MM.1S (cell line): ENCODE measurements around the gene SSNA1.

Source experiments
- DNase-seq: peaks from one replicate; pipeline ENCODE4 v3.0.0-alpha.2; 2015
- H2AFZ ChIP-seq: fragments of 300-600 bp; sonication (generic); 2 replicates; pipeline ENCODE4 v1.6.0; 2016; ENCODE audit warnings: antibody characterized with exemption, low read length
- H3F3A ChIP-seq: fragments of 300-600 bp; sonication (generic); 2 replicates; pipeline ENCODE4 v1.6.1; 2016; ENCODE audit warnings: mild to moderate bottlenecking, antibody characterized with exemption, low read length, moderate library complexity, mixed read lengths; ENCODE audit not compliant: insufficient read depth
- H3K27ac ChIP-seq: fragments of 300-600 bp; sonication (generic); 2 replicates; pipeline ENCODE4 v1.5.1; 2016; ENCODE audit warnings: mild to moderate bottlenecking, low read length
- H3K27me3 ChIP-seq: fragments of 300-600 bp; sonication (generic); replicated peaks from 2 replicates; pipeline ENCODE4 v1.6.0; 2016; ENCODE audit warnings: low read length; ENCODE audit not compliant: insufficient read depth
- H3K36me3 ChIP-seq: fragments of 300-600 bp; sonication (generic); replicated peaks from 2 replicates; pipeline ENCODE4 v1.6.1; 2016; ENCODE audit warnings: mild to moderate bottlenecking, low read length, mixed read lengths; ENCODE audit not compliant: insufficient read depth
- H3K4me1 ChIP-seq: fragments of 300-600 bp; sonication (generic); 2 replicates; pipeline ENCODE4 v1.6.1; 2016; ENCODE audit warnings: low read length, mixed read lengths
- H3K4me2 ChIP-seq: fragments of 300-600 bp; sonication (generic); 2 replicates; pipeline ENCODE4 v1.6.0; 2016; ENCODE audit warnings: low read depth, low read length
- H3K4me3 ChIP-seq: fragments of 300-600 bp; sonication (generic); 2 replicates; pipeline ENCODE4 v1.5.1; 2016; ENCODE audit warnings: low read length, mixed read lengths
- H3K79me2 ChIP-seq: fragments of 300-600 bp; sonication (generic); 2 replicates; pipeline ENCODE4 v1.6.1; 2016; ENCODE audit warnings: mixed run types, low read length, mixed read lengths
- H3K9ac ChIP-seq: fragments of 300-600 bp; sonication (generic); 2 replicates; pipeline ENCODE4 v1.6.1; 2016; ENCODE audit warnings: low read length, mixed read lengths
- H3K9me2 ChIP-seq: fragments of 300-600 bp; sonication (generic); replicated peaks from 2 replicates; pipeline ENCODE4 v1.6.1; 2016; ENCODE audit warnings: mild to moderate bottlenecking, low read length, mixed read lengths; ENCODE audit not compliant: insufficient read depth
- H3K9me3 ChIP-seq: fragments of 300-600 bp; sonication (generic); replicated peaks from 2 replicates; pipeline ENCODE4 v1.6.1; 2016; ENCODE audit warnings: mild to moderate bottlenecking, low read length, mixed read lengths; ENCODE audit not compliant: insufficient read depth
- H4K20me1 ChIP-seq: fragments of 300-600 bp; sonication (generic); 2 replicates; pipeline ENCODE4 v1.6.1; 2016; ENCODE audit warnings: mild to moderate bottlenecking, low read length, moderate library complexity, mixed read lengths; ENCODE audit not compliant: insufficient read depth
- EZH2 ChIP-seq: fragments of 300-600 bp; sonication (generic); optimal IDR thresholded peaks from 2 replicates; pipeline ENCODE3; 2017; ENCODE audit warnings: low read depth, mild to moderate bottlenecking, antibody characterized with exemption, low read length, mixed read lengths
- EZH2phosphoT487 ChIP-seq: fragments of 300-600 bp; sonication (generic); IDR thresholded peaks from 2 replicates; pipeline ENCODE4 v1.6.1; 2018; ENCODE audit warnings: antibody characterized with exemption, low read length
- TF ChIP-seq, protein P1 (sequence below): fragments of 300-600 bp; sonication (generic); IDR thresholded peaks from 2 replicates; pipeline ENCODE4 v1.5.1; 2016; ENCODE audit warnings: antibody characterized with exemption, low read length, mixed read lengths

Gene SSNA1

DNA sequence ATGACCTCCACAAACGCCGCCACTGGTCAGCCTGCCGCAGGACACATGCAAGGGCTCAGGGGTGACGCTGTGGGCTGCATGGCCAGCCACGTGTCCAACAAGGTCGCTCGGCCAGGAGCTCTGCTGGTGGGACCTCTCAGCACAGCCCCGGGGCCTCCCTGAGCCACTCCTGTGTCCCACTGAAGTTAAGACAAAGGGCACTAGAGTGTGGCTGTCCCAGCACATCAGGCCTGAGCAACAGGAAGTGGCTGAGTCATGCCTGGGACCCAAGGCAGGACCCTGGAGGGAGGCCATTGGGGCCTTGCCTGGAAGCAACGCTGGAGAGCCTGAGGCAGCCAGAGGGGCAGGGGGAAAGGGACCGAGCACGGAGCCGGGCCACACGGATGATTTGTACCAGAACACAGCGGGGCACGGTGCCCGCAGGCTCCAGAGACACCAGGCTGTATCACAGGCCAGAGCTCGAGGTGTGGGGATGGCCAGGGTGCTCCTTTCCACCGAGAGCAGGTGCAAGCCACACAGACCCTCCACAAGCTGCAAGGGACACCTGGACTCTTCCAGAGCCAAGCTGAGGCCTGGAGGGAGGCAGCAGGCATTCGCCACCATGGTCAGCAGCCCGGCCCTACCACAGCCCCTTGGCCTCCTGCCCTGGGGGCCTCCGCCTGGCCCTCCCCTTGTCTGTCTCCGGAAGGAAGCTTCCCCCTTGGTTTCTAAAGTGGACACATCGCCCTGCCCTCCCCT is 10.1 kb upstream of the SSNA1 start:
- Histone ChIP-seq H3K79me2 (no peaks in the 10 kb centered on the region), H3K9me3 (no peaks in the 10 kb centered on the region), H3F3A (peaks cover 10% of the 10 kb centered on the region; the same call in 1 of the 2 replicates), H2AFZ (no peak overlapping the region), H4K20me1 (no peaks in the 10 kb centered on the region), H3K4me3 (no peak overlapping the region), H3K9me2 (no peaks in the 10 kb centered on the region), H3K4me1 (no peaks in the 10 kb centered on the region), H3K36me3 (no peaks in the 10 kb centered on the region), H3K27me3 (no peaks in the 10 kb centered on the region; the same call in 1 of the 2 replicates), H3K9ac (no peak overlapping the region), H3K4me2 (no peak overlapping the region), H3K27ac (no peak overlapping the region)
- no peak for DNase-seq
- TF ChIP-seq, protein P1, sequence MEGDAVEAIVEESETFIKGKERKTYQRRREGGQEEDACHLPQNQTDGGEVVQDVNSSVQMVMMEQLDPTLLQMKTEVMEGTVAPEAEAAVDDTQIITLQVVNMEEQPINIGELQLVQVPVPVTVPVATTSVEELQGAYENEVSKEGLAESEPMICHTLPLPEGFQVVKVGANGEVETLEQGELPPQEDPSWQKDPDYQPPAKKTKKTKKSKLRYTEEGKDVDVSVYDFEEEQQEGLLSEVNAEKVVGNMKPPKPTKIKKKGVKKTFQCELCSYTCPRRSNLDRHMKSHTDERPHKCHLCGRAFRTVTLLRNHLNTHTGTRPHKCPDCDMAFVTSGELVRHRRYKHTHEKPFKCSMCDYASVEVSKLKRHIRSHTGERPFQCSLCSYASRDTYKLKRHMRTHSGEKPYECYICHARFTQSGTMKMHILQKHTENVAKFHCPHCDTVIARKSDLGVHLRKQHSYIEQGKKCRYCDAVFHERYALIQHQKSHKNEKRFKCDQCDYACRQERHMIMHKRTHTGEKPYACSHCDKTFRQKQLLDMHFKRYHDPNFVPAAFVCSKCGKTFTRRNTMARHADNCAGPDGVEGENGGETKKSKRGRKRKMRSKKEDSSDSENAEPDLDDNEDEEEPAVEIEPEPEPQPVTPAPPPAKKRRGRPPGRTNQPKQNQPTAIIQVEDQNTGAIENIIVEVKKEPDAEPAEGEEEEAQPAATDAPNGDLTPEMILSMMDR, result no peak
- TF ChIP-seq EZH2 (no peak), EZH2phosphoT487 (no peak)

DNA sequence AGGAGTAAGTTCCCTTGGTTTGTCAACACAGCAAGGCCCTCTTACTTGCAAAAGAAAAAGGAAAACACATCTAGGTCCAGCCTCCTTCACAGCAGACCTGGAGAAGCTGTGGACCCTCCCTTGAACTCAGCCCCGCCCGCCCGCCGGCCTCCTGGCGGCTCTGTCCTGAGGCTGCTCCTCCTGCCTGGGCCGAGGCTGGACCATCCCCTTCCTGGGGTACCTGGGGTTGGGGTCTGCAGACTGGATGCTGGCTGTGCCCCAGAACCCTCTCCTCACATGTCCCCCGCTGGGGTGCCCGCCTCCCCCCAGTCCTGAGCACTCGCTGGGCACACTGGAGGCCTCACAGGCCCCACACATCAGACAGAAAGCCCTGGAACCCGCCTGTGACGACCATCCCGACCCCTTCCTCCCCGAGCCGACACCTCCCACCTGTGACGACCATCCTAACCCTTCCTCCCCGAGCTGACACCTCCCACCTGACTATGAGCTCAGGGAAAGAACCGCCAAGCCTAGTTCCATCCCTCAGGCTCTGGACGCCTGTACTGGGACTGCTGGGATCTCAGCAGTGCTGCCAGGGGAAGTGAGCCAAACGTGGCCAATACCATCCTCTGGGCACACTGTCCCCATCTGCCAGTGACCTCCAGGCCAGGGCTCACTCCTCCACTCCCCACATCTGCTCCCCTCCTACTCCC is 9.4 kb upstream of the SSNA1 start:
- Histone ChIP-seq H3K27ac (no peak overlapping the region), H3K4me2 (no peak overlapping the region)

DNA sequence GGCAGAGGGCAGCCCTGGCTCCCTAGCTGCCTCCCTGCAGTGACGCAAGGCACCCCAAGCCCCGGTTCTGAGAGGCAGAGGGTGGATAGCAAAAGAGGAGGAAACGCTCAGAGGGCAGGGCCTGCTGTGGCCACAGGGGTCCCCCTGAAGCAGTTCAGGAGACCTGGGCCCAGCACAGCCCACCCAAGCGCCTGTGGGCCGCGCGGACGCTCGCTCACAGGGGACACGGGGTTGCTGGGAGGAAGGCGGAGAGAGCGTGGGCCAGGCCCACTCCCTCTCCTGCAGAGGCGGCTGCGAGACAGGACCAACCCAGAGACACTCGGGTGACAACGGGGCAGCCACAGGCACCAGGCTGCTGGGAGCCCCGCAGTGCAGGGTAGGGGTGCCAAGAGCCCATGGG is 8.7 kb upstream of the SSNA1 start:
- Histone ChIP-seq H3K4me1 (no peaks in the 10 kb centered on the region), H3K4me2 (no peak overlapping the region), H3K27me3 (no peaks in the 10 kb centered on the region), H3K9me3 (no peaks in the 10 kb centered on the region), H2AFZ (no peak overlapping the region), H3K36me3 (no peaks in the 10 kb centered on the region), H3K9ac (no peak overlapping the region), H4K20me1 (no peaks in the 10 kb centered on the region), H3K79me2 (0 out of 2 replicates have a peak, but pooled peaks cover 1% of the 10 kb centered on the region), H3F3A (peaks cover 10% of the 10 kb centered on the region; the same call in 1 of the 2 replicates), H3K4me3 (no peak overlapping the region), H3K27ac (no peak overlapping the region), H3K9me2 (no peaks in the 10 kb centered on the region)
- no peak for DNase-seq
- TF ChIP-seq, protein P1, result no peak

More for the DNA sequence above, 9.4 kb upstream of the SSNA1 start:
- Histone ChIP-seq H3K36me3 (no peaks in the 10 kb centered on the region), H3K79me2 (no peaks in the 10 kb centered on the region), H3F3A (peaks cover 10% of the 10 kb centered on the region; the same call in 1 of the 2 replicates), H3K9me3 (no peaks in the 10 kb centered on the region), H4K20me1 (no peaks in the 10 kb centered on the region), H3K9me2 (no peaks in the 10 kb centered on the region), H2AFZ (no peak overlapping the region), H3K4me1 (no peaks in the 10 kb centered on the region), H3K4me3 (no peak overlapping the region), H3K27me3 (no peaks in the 10 kb centered on the region; the same call in 1 of the 2 replicates), H3K9ac (no peak overlapping the region)
- no peak for DNase-seq
- TF ChIP-seq, protein P1, result no peak
- TF ChIP-seq EZH2phosphoT487, result no peak
- TF ChIP-seq EZH2, result no peak
